ENCODE data around the gene ZNF19.
"Not testable (repeated sequence)": the region's sequence is repeated elsewhere in the genome, so short reads cannot be mapped to it uniquely, and the experiment has no call there.

ZNF19 gene

DNA sequence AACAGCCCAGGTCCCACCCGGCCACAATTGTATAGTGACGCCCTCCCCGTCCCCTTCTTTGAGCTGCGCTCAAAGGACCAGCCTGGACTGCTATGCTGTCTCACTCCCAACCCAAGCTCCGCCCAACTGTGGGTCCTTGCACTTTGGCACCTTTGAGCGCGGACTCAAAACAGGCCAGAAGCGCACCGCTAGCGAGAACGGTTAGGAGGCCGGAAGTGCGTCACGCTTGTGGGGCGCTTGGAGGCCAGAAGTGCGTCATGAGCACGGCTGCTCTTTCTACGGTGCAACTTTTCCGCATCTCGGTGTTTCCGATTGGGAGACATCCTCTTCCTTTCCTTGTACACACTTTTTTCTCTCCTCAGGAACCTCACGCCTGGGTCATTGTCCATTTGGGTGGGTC lies at the start of gene ZNF19:
Gene ZNF19, minus strand, starts transcription at position 203 of the 400 bp plus-strand sequence. CDS start 7,210 bp downstream, outside the sequence.
- intact Hi-C loops (cut with DNase I) = loop anchor here (10.0 kb wide), 1 partner anchor 76 kb away; no protein-coding TSS in a partner anchor
- DNase-seq = no peak

DNA sequence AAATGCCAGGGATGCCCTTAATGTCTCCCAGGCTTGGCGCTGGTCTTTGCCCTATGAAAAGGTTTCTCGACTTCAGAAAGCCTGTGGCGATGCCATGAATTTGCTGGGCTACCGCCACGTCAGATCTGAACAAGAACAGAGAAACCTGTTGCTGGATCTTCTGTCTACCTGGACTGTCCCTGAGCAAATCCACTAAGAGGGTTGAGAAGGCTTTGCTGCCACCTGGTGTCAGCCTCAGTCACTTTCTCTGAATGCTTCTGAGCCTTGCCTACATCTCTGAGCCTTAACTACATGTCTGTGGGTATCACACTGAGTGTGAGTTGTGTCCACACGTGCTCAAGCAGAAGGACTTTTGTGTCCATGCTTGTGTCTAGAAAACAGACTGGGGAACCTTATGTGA lies 48.5 kb upstream of the ZNF19 start:
- DNase-seq = peak in 37 of 42 donors; percentile 8 to 65 (median 38)
- intact Hi-C loops (cut with DNase I) = no loop called here

DNA sequence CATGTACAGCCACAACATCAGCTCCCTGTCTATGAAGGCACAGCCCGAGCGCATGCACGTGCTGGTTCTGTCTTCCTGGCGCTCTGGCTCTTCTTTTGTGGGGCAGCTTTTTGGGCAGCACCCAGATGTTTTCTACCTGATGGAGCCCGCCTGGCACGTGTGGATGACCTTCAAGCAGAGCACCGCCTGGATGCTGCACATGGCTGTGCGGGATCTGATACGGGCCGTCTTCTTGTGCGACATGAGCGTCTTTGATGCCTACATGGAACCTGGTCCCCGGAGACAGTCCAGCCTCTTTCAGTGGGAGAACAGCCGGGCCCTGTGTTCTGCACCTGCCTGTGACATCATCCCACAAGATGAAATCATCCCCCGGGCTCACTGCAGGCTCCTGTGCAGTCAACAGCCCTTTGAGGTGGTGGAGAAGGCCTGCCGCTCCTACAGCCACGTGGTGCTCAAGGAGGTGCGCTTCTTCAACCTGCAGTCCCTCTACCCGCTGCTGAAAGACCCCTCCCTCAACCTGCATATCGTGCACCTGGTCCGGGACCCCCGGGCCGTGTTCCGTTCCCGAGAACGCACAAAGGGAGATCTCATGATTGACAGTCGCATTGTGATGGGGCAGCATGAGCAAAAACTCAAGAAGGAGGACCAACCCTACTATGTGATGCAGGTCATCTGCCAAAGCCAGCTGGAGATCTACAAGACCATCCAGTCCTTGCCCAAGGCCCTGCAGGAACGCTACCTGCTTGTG lies 47.8 kb upstream of the ZNF19 start:
- no peak for DNase-seq
- intact Hi-C loops (cut with DNase I) = no loop called here

DNA sequence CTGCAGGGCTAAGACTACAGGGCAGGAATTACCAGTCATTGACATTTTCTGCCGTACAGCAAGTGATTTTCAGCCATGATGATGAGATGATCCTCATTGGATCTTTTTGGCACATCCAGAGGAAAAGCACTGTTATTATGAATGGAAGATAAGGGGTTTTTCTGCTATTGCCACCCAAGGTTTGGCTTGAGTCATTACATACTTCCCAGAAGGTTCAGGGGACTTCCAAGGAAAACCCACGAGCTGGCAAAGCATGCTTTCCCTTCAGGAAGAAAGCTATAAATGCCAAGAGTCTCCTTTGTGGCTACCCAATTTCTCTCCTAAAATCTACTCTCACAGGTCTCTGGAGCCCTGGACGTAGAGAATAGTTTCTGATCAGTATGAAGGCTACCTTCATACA lies 43.2 kb upstream of the ZNF19 start:
- intact Hi-C loops (cut with DNase I) = no loop called here
- DNase-seq = no peak

DNA sequence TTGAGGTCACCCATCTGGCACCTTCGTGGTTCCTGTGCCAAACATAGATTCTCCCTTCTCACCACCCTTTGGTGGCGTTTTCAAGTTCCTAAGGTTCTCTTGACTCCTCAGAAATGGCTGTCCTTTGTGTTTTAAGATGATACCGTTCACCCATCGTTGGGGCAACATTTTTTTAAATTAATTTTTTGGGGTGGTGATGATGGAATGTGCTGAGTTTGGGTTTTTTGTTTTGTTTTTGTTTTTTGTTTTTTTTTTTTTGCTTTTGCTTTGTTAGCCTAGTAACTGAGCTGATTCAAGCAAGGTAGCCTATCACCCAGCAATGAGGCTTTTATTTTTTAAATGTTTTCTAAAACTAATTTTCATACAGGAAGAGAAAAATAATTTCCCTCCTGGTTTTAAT lies 39.7 kb upstream of the ZNF19 start:
- intact Hi-C loops (cut with DNase I) = no loop called here
- DNase-seq = no peak

DNA sequence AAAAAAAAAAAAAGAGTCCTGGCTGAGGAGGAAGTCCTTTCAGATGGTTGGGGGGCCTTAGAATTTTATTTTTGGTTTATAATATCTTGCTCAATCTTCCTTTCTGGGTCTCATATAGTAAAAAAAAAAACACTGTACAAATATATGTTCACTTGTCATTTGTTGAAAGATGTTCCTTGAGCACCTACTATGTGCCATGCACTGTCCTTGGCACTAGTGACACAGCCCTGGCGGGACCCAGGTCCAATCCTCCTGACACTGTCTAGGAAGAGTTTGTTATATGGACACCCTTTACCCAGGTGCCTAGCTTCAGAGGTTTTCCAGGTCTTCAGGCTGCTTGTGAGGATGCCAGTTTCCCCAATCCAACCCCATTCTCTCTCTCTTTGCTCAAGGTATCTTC lies 39.1 kb upstream of the ZNF19 start:
- no peak for DNase-seq
- intact Hi-C loops (cut with DNase I) = no loop called here

DNA sequence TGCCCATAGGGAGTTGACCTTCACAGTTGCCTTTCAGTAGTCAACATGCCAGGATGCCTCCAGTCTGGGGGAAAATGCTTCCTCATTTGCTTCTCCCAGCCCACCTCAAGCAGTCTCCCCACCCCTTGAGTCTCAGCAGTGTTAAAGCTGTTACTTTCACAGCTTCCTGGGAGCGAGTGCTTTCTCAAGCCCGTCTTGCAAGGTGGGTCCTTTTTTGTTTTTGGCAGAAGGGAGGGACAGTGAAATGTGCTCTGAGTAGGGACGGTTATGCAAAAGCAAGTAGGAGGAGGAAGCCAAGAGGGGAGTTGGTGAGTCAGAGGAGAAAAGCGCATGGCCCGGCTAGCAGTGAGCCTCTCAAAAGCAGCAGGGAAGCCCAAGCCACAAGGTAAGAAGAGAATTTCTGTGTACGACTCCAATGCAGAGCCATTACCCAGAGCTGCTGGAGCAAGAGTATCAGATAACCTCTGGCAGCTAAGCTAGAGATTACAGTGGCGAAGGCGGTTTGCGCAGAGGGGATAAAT lies 37.0 kb upstream of the ZNF19 start, which contains the start of gene CHST4:
Gene CHST4, plus strand, starts transcription at position 316 of the 521 bp plus-strand sequence. CDS start 10,252 bp downstream, outside the sequence.
- intact Hi-C loops (cut with DNase I) = no loop called here
- DNase-seq = no peak

DNA sequence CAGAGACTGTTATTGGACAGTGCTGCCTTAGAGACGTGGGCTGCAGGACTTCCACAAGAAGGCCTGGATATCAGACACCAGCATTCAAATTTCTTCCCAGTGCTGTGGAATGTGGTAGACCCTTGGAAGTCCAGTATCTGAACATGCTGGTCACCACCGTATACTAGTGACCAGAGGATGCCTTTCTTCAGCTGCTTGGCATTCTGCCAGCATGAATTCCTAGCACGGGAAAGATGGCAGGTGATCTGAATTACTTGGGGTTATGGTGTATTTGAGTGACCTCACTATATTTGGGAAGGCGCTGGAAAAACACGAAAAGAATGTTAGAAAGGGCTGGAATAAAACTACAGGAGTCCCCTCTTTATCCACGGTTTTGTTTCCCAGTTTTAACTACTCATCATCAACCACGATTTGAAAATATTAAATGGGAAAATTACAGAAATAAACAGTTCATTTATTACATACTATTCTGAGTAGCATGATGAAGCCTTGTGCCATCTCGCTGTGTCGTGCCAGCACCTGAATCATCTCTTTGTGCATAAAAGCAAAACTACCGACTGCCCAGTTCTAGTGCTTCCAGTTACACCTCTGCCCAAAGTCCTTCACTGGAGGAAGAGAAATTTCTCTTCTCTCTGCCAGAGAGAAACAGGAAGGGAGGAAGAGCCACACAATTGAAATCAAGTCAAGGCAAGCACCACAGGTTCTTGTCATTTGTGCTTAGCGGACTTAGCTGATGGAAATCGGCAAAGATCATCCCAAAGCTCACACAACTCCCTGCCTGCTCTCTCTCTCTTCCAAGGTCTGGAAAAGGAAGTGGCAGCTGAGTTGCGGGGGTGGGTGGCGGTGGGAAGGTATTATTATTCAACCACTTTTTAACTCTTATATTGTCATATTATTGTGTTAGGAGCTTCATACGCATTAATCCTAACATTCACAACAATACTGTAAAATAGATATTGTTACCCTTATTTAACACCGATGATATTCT lies 35.7 kb upstream of the ZNF19 start:
- intact Hi-C loops (cut with DNase I) = no loop called here

DNA sequence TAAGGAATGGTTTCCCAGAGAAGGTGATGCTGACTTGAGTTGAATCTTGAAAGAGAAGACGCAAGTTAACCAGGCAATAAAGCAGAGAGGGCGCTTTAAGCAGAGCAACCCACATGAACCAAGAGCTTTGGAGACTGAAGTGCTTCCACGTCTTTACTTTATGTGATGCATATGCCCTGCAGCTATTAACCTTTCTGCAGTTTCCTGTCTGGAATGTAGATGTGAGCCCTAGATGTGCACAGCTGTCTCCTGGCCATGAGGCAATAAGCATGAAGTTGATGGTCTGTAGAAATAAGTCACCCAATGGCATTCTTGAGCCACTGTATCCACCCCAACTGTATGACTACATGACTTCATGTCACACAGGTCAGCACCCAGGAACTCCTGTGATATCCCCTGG lies 31.4 kb upstream of the ZNF19 start:
- intact Hi-C loops (cut with DNase I) = no loop called here
- no peak for DNase-seq

More for the DNA sequence above, 35.7 kb upstream of the ZNF19 start:
- peak in 3 of 42 donors; percentile 3 to 15 (median 12) for DNase-seq

DNA sequence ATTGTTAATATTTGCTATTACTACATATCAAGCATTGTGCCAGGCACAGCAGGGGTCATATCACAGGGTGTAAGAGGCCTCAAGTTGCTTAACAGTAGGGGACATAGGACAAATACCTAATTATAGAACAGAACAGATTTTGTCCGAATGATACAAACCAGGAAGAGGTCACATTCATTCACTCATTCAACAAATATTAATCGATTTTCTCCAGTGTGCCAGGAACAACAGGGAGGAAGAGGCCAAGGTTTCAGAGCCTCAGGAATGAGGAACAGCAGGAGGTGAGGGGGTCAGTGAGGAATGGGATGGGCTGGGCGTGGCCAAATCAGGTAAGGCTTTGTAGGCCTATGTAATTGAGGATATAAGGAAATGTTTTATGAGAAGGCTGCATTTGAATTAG lies 25.9 kb upstream of the ZNF19 start:
- intact Hi-C loops (cut with DNase I) = no loop called here

DNA sequence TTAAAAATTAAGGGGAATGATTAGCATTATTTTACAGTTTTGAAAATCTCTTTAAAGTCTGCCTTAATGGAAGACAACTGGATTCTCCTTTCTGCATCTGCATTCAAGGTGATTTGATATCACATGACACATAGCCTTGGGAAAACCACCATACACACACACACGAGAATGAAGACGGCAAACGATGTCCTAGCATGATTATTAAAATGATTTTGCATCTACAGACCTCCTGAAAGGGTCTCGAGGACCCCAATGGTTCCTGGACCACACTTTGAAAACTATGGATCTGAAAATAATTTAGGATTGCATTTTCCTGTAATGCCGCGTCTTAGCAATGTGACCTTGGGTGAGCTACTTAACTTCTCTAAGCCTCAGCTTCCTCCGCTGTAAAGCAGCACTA lies 25.4 kb upstream of the ZNF19 start:
- intact Hi-C loops (cut with DNase I) = no loop called here
- DNase-seq = no peak

More for the DNA sequence above, 25.9 kb upstream of the ZNF19 start:
- DNase-seq = no peak

DNA sequence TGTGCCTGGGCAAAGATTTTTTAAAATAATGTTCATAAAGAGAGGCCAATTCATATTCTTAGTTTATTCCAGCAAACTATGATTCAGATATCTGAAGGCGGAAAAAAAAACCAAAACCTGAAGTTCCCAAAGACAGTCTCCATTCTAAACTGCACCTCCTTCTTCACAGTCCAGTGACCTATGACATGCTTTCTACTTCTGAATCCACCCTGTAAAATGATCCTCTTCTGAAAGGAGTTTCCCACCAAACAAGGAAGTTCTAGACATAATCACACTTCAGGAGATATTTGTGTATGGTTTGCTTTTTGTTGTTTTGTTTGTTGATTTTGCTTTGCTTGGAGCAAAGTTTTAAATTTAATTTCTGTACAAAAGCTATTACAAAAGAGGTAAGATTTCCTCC lies 24.2 kb upstream of the ZNF19 start:
- DNase-seq = no peak
- intact Hi-C loops (cut with DNase I) = no loop called here

DNA sequence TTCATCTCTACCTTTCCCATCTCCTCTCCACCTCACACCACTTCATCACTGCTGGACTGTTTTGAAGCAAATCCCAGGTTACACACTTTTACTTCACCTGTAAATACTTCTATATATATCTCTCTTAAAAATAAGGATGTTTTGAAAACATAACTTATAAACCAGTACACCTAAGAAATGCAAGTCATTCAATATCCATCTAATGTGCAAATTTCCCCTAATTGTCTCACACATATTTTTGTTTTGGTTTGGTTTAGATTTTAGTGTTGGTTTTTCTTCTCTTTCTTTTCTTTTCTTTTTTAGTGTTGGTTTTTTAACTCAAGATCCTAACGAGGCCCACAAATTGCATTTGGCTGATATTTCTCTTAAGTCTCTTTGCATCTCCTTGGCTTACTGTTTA lies 17.9 kb upstream of the ZNF19 start:
- intact Hi-C loops (cut with DNase I) = no loop called here
- DNase-seq = no peak

DNA sequence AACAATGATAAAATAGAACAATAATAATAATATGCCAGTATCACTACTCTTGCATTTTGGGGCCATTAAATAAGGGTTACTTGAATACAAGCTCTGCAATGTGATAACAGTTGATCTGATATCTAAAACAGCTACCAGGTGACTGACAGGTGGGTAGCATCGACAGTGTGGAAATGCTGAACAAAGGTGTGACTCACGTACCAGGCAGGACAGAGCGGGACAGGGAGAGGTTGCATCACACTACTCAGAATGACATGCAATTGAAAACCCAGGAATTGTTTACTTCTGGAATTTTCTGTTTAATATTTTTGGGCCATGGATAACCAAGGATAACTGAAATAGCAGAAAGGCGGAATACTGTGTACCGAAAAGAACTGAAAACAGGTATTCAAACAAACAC lies 15.8 kb upstream of the ZNF19 start:
- intact Hi-C loops (cut with DNase I) = no loop called here
- no peak for DNase-seq

DNA sequence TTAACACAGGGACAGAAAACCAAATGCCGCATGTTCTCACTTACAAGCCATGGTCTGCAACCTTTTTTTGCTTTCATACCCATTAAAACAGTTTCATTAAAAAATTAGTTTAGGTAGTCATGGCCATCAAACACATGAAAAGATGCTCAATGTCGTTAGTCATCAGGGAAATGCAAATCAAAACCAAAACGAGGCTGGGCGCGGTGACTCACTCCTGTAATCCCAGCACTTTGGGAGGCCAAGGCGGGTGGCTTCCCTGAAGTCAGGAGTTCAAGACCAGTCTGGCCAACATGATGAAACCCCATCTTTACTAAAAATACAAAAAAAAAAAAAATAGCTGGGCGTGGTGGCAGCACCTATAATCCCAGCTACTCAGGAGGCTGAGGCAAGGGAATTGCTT lies 14.9 kb upstream of the ZNF19 start:
- intact Hi-C loops (cut with DNase I); DNase-seq: not testable (repeated sequence)

DNA sequence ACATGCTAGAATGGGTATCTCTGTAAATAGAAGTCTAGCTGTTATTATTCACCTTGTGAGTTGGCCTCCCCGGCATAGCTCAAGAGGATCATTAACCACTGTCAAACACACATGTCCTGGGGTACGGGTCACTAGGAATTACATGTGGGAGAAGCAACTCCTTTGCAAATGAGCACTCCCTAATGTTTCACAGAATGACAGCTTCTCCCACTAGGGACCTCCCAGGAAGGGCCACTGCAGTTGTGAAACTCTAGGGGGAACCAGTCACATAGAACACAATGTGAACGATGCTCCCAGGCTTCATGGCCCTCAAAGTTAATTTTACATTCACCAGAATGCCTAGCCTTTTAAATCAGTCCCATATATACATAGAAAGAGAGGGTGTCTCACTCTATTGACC lies 12.4 kb upstream of the ZNF19 start:
- no peak for DNase-seq

DNA sequence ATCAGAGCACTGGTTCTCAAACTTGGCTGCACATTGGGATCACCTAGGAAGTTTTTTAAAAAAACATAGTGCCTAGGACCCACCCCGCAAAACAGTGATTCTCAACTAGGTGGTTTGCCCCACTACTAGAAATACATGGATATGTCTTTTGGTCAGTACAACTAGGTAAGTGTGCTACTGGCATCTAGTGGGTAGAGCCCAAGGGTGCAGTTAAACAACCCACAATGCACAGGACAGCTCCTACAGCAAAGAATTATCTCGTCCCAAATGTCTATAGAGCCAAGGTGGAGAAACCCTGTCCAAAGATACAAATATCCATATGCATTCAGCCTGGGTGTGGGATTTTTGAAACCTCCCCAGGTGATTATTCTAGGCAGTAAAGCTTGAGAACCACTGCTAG lies 11.8 kb upstream of the ZNF19 start:
- intact Hi-C loops (cut with DNase I) = no loop called here
- no peak for DNase-seq

More for the DNA sequence above, 12.4 kb upstream of the ZNF19 start:
- intact Hi-C loops (cut with DNase I) = no loop called here

DNA sequence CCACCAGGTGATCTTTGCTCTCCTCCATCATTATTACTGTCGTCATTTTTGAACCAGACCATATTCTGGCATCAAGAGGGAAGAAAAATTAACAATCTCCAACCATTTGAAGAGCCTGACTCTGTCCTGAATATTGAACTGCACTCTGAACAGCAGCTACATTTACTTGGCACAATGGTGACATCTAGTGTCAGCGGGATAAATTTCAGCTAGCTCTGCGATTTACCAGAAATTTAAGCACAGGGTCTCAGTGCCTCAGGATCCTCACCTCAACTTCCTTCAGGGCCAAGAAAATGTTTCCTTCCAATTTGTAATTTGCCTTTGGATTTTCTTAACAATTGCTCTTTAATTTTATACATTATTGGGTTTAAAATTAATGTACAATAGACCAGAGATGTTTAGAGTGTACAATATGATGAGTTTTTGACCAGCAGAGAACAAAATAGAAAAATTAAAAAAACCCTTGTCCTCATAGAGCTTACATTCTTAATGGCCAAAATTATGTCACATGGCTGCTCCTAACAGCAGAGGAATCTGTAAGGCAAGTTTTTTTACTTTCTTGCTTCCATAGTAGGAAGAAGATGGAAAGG lies 10.7 kb upstream of the ZNF19 start:
- DNase-seq = peak in 31 of 42 donors; percentile 10 to 79 (median 47)
- intact Hi-C loops (cut with DNase I) = loop anchor here (5.0 kb wide), 1 partner anchor 88 kb away; no protein-coding TSS in a partner anchor

DNA sequence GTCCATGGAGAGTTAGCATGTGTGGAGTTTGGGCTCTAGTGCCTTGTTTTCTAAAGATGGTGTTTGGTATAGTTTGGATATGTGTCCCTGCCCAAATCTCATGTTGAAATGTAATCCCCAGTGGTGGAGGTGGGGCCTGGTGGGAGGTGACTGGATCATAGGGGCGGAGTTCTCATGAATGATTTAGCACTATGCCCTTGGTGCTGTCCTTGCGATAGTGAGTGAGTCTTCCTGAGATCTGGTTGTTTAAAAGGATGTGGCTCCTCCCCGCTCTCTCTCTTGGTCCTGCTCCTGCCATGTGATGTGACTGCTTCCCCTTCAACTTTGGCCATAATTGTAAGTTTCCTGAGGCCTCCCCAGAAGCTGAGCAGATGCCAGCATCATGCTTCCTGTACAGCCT lies 8.9 kb upstream of the ZNF19 start:
- intact Hi-C loops (cut with DNase I) = loop anchor here (5.0 kb wide), 1 partner anchor 86 kb away; no protein-coding TSS in a partner anchor
- no peak for DNase-seq
